Fibroblast of mammary gland (primary cell): ENCODE results near the gene GRAMD1B.

Experiments used
- DNase-seq: peaks from one replicate; pipeline ENCODE4 v3.0.0-alpha.2; 2010; ENCODE audit warnings: low read depth
- H3K4me3 ChIP-seq: 2 replicates; pipeline ENCODE4 v1.5.1; 2011; ENCODE audit warnings: low read depth, mild to moderate bottlenecking, low read length, moderate library complexity; ENCODE audit not compliant: control insufficient read depth
- CTCF ChIP-seq: conservative IDR thresholded peaks from 2 replicates; pipeline ENCODE4 v1.5.1; 2011; ENCODE audit warnings: low read depth, low read length, inconsistent platforms; ENCODE audit not compliant: control insufficient read depth, insufficient read depth

The GRAMD1B gene

DNA sequence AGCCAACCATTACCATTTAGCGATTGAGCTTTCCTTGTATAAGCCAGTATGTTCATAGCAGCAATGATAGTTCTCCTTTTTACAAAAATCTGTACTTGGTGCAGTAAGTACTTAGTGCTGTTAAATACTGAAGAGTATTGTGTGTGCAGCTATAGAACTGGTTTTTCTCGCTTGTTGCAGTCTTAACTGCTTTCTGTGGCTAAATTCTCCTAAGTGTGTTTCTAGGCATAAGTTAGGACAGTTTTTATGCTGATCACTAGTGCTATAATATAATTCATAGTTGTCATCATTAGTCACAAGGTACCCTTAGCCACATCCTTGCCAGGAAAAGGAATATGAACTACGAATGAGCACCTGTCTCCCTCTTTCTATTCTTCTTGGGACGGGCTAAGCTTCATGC is 107.7 kb downstream of the GRAMD1B start:
- no peak for TF ChIP-seq CTCF
- no peak overlapping the region for H3K4me3 ChIP-seq
- no peak for DNase-seq

GRCh38 chr11:123543797-123544196 is 113.7 kb downstream of the GRAMD1B start:
- DNase-seq, result peak; percentile 54
- no peak overlapping the region for H3K4me3 ChIP-seq
- no peak for TF ChIP-seq CTCF

GRCh38 chr11:123544631-123545375 is 114.7 kb downstream of the GRAMD1B start:
- TF ChIP-seq CTCF, result no peak
- H3K4me3 ChIP-seq, result no peak overlapping the region
- DNase-seq, result no peak

GRCh38 chr11:123545726-123546270 is 115.7 kb downstream of the GRAMD1B start:
- DNase-seq, result no peak
- TF ChIP-seq CTCF, result no peak
- H3K4me3 ChIP-seq, result no peak overlapping the region

GRCh38 chr11:123546515-123546914 is 116.4 kb downstream of the GRAMD1B start:
- no peak for TF ChIP-seq CTCF
- peak; percentile 23 for DNase-seq

GRCh38 chr11:123547180-123547579 is 117.1 kb downstream of the GRAMD1B start:
- no peak for DNase-seq
- no peak overlapping the region for H3K4me3 ChIP-seq
- TF ChIP-seq CTCF, result no peak

More at GRCh38 chr11:123546515-123546914, 116.4 kb downstream of the GRAMD1B start:
- H3K4me3 ChIP-seq, result no peak overlapping the region

DNA sequence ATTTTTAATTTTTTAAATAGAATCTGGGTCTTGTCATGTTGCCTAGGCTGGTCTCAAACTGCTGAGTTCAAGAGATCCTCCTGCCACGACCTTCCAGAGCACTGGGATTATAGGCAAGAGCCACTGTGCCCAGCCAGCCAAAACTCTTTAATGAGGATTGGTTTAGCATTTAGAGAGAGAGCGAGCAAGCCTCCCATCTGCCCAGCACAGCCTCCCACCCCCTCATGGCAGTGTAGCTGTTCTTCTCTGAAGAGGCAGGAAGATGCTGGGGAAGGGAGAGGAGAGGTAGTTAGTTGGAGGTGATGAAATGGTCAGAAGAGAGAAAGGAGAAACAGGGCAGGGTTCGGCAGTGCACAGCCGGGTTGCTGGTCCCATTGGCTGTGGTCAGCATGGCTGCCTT is 118.7 kb downstream of the GRAMD1B start:
- TF ChIP-seq CTCF, result no peak
- DNase-seq, result no peak
- H3K4me3 ChIP-seq, result no peak overlapping the region
